CD4-positive, alpha-beta T cell treated with Interleukin-1 beta for 1 hour (primary cell): ENCODE measurements around the gene KIAA0753.
A peak's percentile ranks its signal among the peaks of the same experiment; 100 is the strongest.

Experiments used
- DNase-seq, 2 donors: peaks; one replicate each; pipeline ENCODE4 v3.0.0-alpha.2; 2020 to 2022

KIAA0753 gene

DNA sequence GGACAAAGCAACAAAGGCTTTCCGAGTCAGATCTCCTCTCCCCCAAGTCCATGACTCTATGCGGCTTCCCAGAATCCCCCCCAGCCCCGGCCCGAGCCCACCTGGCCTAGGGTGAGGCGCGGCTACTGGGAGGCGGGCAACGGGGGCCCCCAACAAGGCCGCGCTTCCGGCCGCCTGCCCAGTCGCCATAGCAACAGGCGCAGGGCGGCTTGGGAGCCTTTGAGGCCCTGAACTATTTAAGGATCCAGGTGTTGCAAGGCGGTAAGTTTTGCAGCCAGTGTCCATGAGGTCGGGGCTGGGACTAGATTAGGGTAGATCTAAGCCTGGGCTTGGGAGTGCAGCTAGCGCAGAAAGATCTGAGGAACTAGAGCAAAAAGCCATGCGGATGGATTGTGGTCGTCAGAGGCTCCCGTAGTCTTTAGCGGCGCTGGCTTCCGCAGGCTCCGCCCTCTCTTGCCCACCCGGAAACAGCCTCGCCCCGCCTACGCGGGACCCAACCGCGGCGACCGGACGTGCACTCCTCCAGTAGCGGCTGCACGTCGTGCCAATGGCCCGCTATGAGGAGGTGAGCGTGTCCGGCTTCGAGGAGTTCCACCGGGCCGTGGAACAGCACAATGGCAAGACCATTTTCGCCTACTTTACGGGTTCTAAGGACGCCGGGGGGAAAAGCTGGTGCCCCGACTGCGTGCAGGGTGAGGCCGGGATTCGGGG lies at the start of gene KIAA0753, which contains the start of gene TXNDC17:
KIAA0753 (minus strand) TSS at position 176 of the 711 bp plus-strand sequence. CDS start 5,608 bp downstream, outside the sequence.
TXNDC17 (plus strand) TSS at position 525 of the 711 bp plus-strand sequence; CDS start at position 548, 23 bp downstream.
- DNase-seq, result peak; percentile 90

DNA sequence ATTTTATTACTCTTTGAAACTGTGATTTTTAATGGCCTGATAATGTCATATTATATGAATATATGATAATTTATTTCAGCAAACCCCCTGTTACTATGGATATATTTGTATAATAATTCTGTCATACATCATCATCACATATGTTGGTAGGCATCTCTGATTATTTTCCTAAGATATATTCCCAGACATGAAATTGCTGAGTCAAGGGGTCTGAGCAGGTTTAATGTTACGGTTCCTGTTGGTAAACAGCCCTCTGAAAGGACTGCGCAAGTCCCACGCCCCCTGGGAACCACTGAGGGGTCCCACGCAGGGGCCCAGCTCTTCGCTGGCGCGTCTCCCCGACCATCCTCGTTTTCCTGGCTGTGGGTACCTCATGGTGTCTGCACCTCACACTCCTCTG lies 48.4 kb upstream of the KIAA0753 start:
- DNase-seq, result no peak

DNA sequence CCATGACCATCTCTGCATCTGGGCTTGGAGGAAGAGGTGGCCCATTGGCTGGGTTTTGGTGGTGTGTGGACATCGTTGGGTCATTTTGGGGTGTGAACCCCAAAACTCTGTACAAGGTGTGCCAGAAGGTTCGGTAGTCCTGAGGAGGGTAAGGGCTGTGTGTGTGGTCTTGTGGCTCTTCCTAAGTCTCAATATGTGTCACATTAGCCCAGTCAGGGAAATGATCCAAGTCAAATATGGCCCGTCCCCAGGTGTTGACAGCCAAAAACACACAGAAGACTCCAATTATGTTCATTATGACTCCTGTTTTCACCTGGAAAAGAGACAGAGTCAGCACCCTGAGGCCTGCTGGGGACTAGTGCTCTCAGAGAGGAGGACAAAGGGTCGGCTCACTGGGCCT lies 45.5 kb upstream of the KIAA0753 start:
- DNase-seq, result no peak

- no peak for DNase-seq
These were observed 44.6 kb upstream of the KIAA0753 start for GRCh38 chr17:6684881-6685767.

- DNase-seq, result no peak
These were observed 43.9 kb upstream of the KIAA0753 start for GRCh38 chr17:6684460-6684783.

GRCh38 chr17:6683730-6684459 lies 43.4 kb upstream of the KIAA0753 start:
- DNase-seq, result no peak

GRCh38 chr17:6683081-6683684 lies 42.7 kb upstream of the KIAA0753 start:
- DNase-seq, result no peak

GRCh38 chr17:6682339-6682738 lies 41.8 kb upstream of the KIAA0753 start:
- no peak for DNase-seq

GRCh38 chr17:6681671-6682070 lies 41.2 kb upstream of the KIAA0753 start:
- no peak for DNase-seq

DNA sequence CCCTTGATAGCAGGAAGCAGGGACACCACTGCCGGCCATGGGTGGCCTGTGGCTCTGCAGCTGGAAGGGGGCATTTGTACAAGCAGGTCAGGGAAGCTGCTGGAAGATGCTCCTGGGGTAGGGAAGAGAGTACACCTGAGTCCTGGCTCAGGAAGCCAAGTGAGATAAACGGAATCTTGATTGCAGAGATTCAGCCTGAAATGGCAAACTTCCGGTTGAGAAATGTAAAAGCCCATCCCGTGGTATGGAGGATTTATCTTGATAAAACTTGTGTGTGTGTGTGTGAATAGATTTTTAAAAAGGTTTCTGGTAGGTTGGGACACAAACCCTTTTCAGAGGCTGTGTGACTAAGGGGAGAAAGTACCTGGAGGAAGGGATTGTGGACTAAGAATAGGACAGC lies 40.7 kb upstream of the KIAA0753 start:
- DNase-seq, result no peak

DNA sequence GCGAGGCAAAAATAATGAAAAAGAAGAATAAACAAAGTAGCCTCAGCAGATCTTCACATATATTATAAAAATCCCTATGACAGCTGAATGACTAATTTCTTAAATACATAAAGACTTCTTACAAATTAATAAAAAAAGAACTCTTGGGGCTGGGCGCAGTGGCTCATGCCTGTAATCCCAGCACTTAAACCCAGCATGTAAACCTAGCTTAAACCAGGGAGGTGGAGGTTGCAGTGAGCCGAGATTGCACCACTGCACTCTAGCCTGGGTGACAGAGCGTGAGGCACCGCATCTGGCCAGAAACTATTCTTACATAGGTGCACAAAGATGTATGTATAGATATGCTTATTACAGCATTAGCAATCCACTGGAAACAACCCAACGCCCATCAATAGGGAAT lies 38.7 kb upstream of the KIAA0753 start:
- DNase-seq, result no peak

DNA sequence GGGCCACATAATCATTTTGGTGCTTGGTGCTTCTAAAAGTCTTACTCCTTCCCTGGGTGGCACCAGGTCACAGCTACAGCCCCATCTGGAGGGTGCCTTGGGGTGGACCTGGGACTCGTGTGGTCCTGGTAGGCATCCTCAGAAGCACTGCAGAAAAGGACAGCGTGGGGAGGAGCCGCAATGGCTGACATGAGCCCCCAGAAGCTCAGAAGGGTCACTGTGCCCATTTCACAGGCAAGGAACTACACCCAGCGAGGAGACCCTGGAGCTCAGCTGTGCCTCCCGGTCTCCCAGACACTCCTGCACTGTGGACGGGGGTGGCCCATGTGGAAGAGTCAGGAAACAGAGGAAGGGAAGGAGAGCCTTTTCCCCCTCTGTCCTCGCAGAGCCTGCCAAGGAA lies 37.4 kb upstream of the KIAA0753 start:
- no peak for DNase-seq

- DNase-seq, result no peak
These were observed 36.8 kb upstream of the KIAA0753 start for GRCh38 chr17:6677158-6677831.

GRCh38 chr17:6676802-6677157 lies 36.3 kb upstream of the KIAA0753 start:
- DNase-seq, result no peak

- no peak for DNase-seq
These were observed 34.8 kb upstream of the KIAA0753 start for GRCh38 chr17:6675201-6675825.

GRCh38 chr17:6674586-6674985 lies 34.1 kb upstream of the KIAA0753 start:
- no peak for DNase-seq

DNA sequence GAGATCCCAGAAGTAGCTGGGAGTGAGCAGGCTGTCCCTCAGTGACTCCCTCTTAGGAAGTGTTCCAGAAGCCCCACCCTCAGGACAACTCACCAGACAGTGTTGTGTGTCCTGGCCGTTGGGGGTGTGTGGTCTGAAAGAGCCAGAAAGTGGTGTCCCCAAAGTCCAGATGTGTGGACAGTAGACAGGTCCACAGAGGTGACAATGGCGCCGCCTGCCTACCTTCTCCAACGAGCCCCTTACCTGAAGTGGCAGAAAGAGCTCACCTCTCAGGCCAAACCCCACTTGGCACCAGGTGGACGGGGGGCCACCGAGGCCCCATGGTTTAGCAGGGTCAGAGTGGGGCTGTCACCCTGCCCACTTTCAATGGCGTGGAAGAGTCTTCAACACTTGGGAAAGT lies 30.9 kb upstream of the KIAA0753 start:
- DNase-seq, result no peak

DNA sequence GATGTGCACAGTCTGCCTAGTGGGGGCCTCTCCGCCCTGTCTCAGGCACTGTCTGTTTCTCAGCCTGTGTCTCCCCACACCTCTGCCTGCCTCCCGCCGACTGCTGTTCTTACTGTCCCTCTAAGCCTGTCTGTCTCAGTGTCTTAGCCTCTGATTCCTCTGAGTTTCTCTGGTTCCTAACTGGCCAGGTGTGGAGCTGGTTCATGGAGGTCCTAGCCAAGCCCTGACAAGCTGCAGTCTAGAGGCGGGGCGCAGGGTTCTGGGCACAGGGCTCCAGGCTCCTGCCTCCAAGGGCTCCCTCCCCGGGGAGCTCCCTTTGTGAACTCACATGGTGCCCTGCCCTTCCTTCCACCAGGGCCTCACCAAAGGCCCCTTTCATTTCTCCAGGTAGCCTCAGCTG lies 30.5 kb upstream of the KIAA0753 start:
- DNase-seq, result no peak

DNA sequence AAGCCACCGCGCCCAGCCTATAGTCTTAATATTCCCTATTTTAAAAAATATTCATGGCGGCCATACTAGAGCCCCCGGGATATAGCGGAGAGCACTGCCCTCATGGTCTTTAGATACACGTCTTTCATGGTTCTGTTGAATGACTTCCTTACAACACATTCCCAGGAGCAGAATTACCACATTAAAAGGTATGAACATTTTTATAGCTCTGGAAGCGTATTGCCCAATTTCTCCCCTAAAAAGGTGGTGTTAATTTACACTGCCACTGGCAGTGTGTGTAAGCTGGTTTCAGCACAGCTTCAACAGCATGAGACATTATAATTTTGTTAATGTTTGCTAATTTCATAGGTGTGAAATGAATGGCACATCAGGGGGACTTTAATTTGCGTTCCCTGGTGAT lies 30.1 kb upstream of the KIAA0753 start:
- DNase-seq, result no peak

DNA sequence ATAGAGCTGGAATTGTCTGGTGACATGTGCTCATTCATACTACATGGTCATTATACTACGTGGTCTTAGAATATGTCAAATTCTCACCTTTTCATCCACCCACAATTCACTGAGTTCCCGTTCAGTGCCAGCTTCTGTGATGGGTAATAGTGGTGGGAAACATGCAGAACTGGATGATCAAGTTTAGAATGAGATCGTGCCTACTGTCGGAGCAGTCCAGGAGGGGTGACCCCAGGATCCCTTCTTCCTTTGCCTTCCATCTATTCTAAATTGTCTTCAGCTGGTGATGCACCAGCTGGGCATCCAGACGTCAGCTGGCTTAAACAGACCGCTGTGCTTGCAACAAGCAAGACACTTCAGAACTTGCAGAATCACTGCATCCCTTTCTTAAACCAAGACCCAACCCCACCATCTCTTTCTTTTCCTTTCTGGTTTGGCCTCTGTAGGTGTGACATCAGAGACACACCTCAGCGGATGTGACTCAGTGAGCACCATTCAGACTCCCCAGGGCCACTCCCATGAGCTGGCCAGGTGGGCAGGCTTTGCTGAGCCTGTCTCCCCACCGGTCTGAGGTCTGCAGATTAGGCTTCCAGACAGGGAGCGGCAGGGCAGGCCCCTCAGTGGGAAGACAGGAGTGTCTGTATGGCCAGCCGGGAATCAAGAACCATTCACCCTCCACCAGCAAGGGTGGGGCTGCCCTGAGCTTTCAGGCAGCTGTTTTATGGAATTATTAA lies 29.1 kb upstream of the KIAA0753 start:
- DNase-seq, result no peak

DNA sequence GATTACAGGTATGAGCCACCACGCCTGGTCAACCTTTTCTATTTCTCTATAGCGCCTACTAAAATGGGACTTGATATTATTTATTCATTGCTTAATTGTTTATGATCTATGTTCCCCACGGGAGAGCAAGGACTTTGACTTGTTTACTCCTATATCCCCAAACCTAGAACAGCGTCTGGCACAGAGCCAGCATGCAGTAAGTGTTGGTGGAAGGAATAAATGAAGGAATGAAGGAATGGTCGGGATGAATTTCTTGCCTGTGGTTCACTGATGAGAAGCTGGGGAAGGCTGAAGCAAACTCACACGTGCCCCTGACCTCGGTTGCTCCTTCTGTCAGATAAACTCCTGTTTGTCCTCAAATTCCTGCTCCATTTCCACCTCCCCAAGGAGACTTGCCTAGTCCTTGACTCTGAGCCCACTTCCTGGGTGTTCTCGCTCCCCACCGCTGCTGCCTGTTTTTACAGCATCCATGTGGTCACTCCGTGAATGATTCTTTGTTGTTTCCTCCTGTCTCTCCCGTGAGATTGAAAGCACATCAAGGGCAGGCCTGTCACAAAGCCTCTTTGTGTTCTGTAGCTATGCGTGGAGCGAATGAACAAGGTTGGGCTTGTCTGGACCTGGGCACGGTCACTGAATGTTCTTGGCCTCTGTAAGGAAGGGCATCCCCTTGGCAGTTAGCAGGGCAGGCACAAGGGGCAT lies 28.4 kb upstream of the KIAA0753 start:
- DNase-seq, result no peak
